ENCODE data around the gene POLL. TPM values are rescaled to one million over a fixed set of nuclear protein-coding genes. Genes with fewer than 3 reads are reported as not detected.

POLL gene
- total RNA-seq, 1 donor from 2014 or later, result 22.8 TPM

GRCh38 chr10:101579516-101579870 is 8.6 kb downstream of the POLL start:
- no peaks in the 10 kb centered on the region for H3K36me3 ChIP-seq
- H3K9me3 Mint-ChIP-seq, result peaks cover under 1% of the 10 kb centered on the region

GRCh38 chr10:101578803-101579515 is 9.1 kb downstream of the POLL start:
- Mint-ChIP-seq H3K27me3 (ENCODE audit: insufficient read depth, low read depth) (peaks cover 8% of the 10 kb centered on the region), H3K4me1 (peaks cover 12% of the 10 kb centered on the region), H3K36me3 (peaks cover 8% of the 10 kb centered on the region), H3K4me3 (no peak overlapping the region), H3K27ac (no peak overlapping the region), H3K9me3 (peaks cover 2% of the 10 kb centered on the region)
- Histone ChIP-seq H3F3A (ENCODE audit: low read depth) (peaks cover 19% of the 10 kb centered on the region), H3K27me3 (no peaks in the 10 kb centered on the region), H3K9ac (no peak overlapping the region), H3K4me1 (peaks cover 19% of the 10 kb centered on the region), H3K9me3 (ENCODE audit: low read depth) (no peaks in the 10 kb centered on the region), H3K79me2 (ENCODE audit: low read depth) (no peaks in the 10 kb centered on the region), H4K20me1 (ENCODE audit: low read depth) (peaks cover 47% of the 10 kb centered on the region), H3K4me3 (no peak overlapping the region), H3K4me2 (no peak overlapping the region), H3K27ac (no peak overlapping the region), H3K36me3 (no peaks in the 10 kb centered on the region), H2AFZ (replicated peaks) (no peak overlapping the region)
- DNase-seq (ENCODE audit: low spot score), result no peak
- TF ChIP-seq EZH2phosphoT487 (IDR thresholded peaks at IDR 0.05) (no peak), EZH2 (IDR thresholded peaks at IDR 0.05) (no peak), CTCF (IDR thresholded peaks at IDR 0.05) (no peak)

More at GRCh38 chr10:101579516-101579870, 8.6 kb downstream of the POLL start:
- H3K36me3 Mint-ChIP-seq, result peaks cover 11% of the 10 kb centered on the region
- Histone ChIP-seq H2AFZ (replicated peaks) (no peak overlapping the region), H3K27ac (no peak overlapping the region), H3K9ac (no peak overlapping the region), H3K4me3 (no peak overlapping the region), H3K9me3 (ENCODE audit: low read depth) (no peaks in the 10 kb centered on the region), H3K4me1 (peaks cover 19% of the 10 kb centered on the region), H4K20me1 (ENCODE audit: low read depth) (peaks cover 47% of the 10 kb centered on the region), H3K4me2 (no peak overlapping the region), H3K27me3 (no peaks in the 10 kb centered on the region), H3F3A (ENCODE audit: low read depth) (peaks cover 21% of the 10 kb centered on the region), H3K79me2 (ENCODE audit: low read depth) (no peaks in the 10 kb centered on the region)
- peaks cover 10% of the 10 kb centered on the region for H3K4me1 Mint-ChIP-seq
- H3K4me3 Mint-ChIP-seq, result no peak overlapping the region
- H3K27ac Mint-ChIP-seq, result no peak overlapping the region
- H3K27me3 Mint-ChIP-seq (ENCODE audit: insufficient read depth, low read depth), result peaks cover 5% of the 10 kb centered on the region
- DNase-seq (ENCODE audit: low spot score), result no peak
- TF ChIP-seq EZH2 (IDR thresholded peaks at IDR 0.05) (no peak), CTCF (IDR thresholded peaks at IDR 0.05) (no peak), EZH2phosphoT487 (IDR thresholded peaks at IDR 0.05) (no peak)

- Mint-ChIP-seq H3K27me3 (ENCODE audit: insufficient read depth, low read depth) (peaks cover 11% of the 10 kb centered on the region), H3K9me3 (peaks cover 2% of the 10 kb centered on the region), H3K4me3 (no peak overlapping the region), H3K4me1 (peaks cover 12% of the 10 kb centered on the region), H3K27ac (no peak overlapping the region), H3K36me3 (peaks cover 8% of the 10 kb centered on the region)
- no peaks in the 10 kb centered on the region for H3K9me3 ChIP-seq (ENCODE audit: low read depth)
- no peak overlapping the region for H3K4me3 ChIP-seq
- peaks cover 16% of the 10 kb centered on the region for H3F3A ChIP-seq (ENCODE audit: low read depth)
- no peak overlapping the region for H3K9ac ChIP-seq
- no peak for DNase-seq (ENCODE audit: low spot score)
- H3K79me2 ChIP-seq (ENCODE audit: low read depth), result no peaks in the 10 kb centered on the region
- no peak overlapping the region for H3K4me2 ChIP-seq
- no peaks in the 10 kb centered on the region for H3K36me3 ChIP-seq
- no peak overlapping the region for H3K27ac ChIP-seq
- H3K27me3 ChIP-seq, result peaks cover under 1% of the 10 kb centered on the region
- peaks cover 19% of the 10 kb centered on the region for H3K4me1 ChIP-seq
- H2AFZ ChIP-seq (replicated peaks), result no peak overlapping the region
- TF ChIP-seq EZH2phosphoT487 (IDR thresholded peaks at IDR 0.05) (no peak), EZH2 (IDR thresholded peaks at IDR 0.05) (no peak), CTCF (IDR thresholded peaks at IDR 0.05) (no peak)
- H4K20me1 ChIP-seq (ENCODE audit: low read depth), result peaks cover 46% of the 10 kb centered on the region
These were observed 9.9 kb downstream of the POLL start for GRCh38 chr10:101578192-101578591.
